Measurements from ENCODE around the gene ZNF586.
"Not testable (repeated sequence)": the region's sequence is repeated elsewhere in the genome, so short reads cannot be mapped to it uniquely, and the experiment has no call there.

ZNF586 gene

DNA sequence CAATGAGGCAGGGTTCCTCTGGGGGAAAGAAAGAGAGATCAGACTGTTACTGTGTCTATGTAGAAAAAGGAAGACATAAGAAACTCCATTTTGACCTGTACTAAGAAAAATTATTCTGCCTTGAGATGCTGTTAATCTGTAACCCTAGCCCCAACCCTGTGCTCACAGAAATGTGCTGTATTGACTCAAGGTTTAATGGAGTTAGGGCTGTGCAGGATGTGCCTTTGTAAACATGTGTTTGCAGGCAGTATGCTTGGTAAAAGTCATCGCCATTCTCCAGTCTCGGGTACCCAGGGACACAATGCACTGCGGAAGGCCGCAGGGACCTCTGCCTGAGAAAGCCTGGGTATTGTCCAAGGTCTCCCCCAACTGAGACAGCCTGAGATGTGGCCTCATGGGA, 54.1 kb downstream of the ZNF586 start:
- H3K4me3 Mint-ChIP-seq, H3K27me3 Mint-ChIP-seq, H3K9me3 Mint-ChIP-seq, DNase-seq: not testable (repeated sequence)
- Mint-ChIP-seq H3K36me3 (ENCODE audit: low read depth) (peaks cover 88% of the 10 kb centered on the region), H3K27ac (peak overlapping the region; percentile 51), H3K4me1 (ENCODE audit: low read depth) (peaks cover 57% of the 10 kb centered on the region)

DNA sequence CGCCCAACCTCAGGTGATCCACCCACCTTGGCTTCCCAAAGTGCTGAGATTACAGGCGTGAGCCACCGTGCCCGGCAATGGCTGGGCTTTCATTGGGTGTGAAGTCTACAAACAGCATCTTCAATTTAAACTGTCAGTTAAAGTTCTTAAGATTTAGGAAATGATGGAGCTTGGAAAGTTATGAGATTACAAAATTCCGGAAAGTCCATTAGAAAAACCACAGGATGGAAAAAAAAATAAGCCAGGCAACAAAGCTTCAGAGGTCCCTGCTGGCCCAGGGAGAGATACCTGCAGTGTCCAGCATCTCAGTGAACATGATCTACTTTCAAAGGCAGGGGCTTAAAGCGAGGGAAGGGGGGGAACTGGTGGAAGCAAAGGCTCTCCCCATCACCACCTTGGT, 56.0 kb downstream of the ZNF586 start:
- Mint-ChIP-seq H3K27me3 (no peaks in the 10 kb centered on the region), H3K36me3 (ENCODE audit: low read depth) (peaks cover 95% of the 10 kb centered on the region), H3K4me3 (no peak overlapping the region), H3K9me3 (peaks cover 2% of the 10 kb centered on the region), H3K4me1 (ENCODE audit: low read depth) (peaks cover 67% of the 10 kb centered on the region), H3K27ac (no peak overlapping the region)
- DNase-seq = no peak

DNA sequence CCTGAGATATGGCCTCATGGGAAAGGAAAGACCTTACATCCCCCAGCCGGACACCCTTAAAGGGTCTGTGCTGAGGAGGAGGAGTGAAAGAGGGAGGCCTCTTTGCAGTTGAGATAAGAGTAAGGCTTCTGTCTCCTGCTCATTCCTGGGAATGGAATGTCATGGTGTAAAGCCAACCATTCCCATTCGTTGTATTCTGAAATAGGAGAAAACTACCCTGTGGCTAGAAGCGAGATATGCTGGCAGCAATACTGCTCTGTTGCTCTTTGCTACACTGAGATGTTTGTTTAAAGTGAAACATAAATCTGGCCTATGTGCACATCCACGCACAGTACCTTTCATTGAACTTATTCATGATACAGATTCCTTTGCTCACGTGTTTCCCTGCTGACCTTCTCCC, 59.8 kb downstream of the ZNF586 start:
- H3K27me3 Mint-ChIP-seq = no peaks in the 10 kb centered on the region

DNA sequence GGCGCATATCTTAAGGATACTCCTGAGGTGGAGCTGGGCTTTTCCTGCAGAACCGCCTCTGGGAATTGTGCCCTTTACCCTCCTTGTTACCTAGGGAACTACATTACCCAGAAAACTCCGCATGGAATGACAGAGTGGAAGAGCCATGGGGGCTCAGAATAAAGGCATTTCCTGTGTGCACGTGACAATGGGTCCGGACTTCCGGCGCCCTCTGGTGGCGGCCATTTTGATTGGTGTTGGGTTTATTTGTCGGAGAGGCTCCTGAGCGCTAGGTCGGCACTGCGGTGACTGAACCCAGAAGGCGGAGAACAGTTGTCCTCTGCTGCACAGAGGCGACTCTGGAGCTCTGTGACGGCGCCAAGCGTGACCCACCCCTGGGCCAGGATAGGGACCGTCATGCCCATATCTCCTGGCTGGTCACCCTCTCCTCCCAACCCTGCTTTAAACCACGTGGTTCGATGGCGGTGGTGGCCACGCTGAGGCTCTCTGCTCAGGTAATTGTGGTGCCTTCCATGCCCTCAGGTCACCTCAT, 60.7 kb downstream of the ZNF586 start, which contains the start of gene ZNF587B:
ZNF587B (plus strand) TSS at position 229 of the 532 bp plus-strand sequence; CDS start at position 459, 230 bp downstream.
- peak within 1 kb of the TSS; percentile 44 for H3K27ac Mint-ChIP-seq
- H3K4me3 Mint-ChIP-seq = no peak within 1 kb of the TSS

More for the DNA sequence above, 59.8 kb downstream of the ZNF586 start:
- Mint-ChIP-seq H3K9me3 (peaks cover 2% of the 10 kb centered on the region), H3K4me3 (no peak overlapping the region), H3K36me3 (ENCODE audit: low read depth) (peaks cover 77% of the 10 kb centered on the region), H3K27ac (peak overlapping the region; percentile 44), H3K4me1 (ENCODE audit: low read depth) (peaks cover 43% of the 10 kb centered on the region)
- no peak for DNase-seq

More for the DNA sequence above, 60.7 kb downstream of the ZNF586 start, which contains the start of gene ZNF587B:
- peaks cover 2% of the 10 kb centered on the region for H3K9me3 Mint-ChIP-seq
- H3K4me1 Mint-ChIP-seq (ENCODE audit: low read depth) = peaks cover 38% of the 10 kb centered on the region
- H3K27me3 Mint-ChIP-seq = no peaks in the 10 kb centered on the region
- peak; percentile 53 for DNase-seq
- peaks cover 69% of the 10 kb centered on the region for H3K36me3 Mint-ChIP-seq (ENCODE audit: low read depth)

Measured in activated T-cell treated with anti-CD3 and anti-CD28 coated beads, Interleukin-2, amount 50 U/mL, for 24 hours (primary cell).